HG03135 (cell line): ENCODE measurements around the gene PARD3B.

ENCODE experiments used
- ATAC-seq: cut with Tn5 transposase; IDR thresholded peaks from one replicate; pipeline ENCODE4 v1.9.1; 2021; ENCODE audit warnings: mild to moderate bottlenecking, moderate library complexity; ENCODE audit not compliant: unreplicated experiment

The PARD3B gene

GRCh38 chr2:204982303-204982702, 437.0 kb downstream of the PARD3B start:
- no peak for ATAC-seq

- no peak for ATAC-seq
Measured at GRCh38 chr2:204984518-204984917, 439.2 kb downstream of the PARD3B start.

GRCh38 chr2:204986641-204987040, 441.4 kb downstream of the PARD3B start:
- no peak for ATAC-seq

GRCh38 chr2:204988836-204989235, 443.6 kb downstream of the PARD3B start:
- no peak for ATAC-seq

GRCh38 chr2:204989877-204990276, 444.6 kb downstream of the PARD3B start:
- ATAC-seq = no peak

- no peak for ATAC-seq
Measured at GRCh38 chr2:205001300-205001966, 456.2 kb downstream of the PARD3B start.

- ATAC-seq = no peak
Measured at GRCh38 chr2:205002390-205002789, 457.1 kb downstream of the PARD3B start.

GRCh38 chr2:205003288-205003687, 458.0 kb downstream of the PARD3B start:
- no peak for ATAC-seq

GRCh38 chr2:205010196-205010595, 464.9 kb downstream of the PARD3B start:
- no peak for ATAC-seq

- no peak for ATAC-seq
Measured at GRCh38 chr2:205011031-205011430, 465.8 kb downstream of the PARD3B start.

- ATAC-seq = no peak
Measured at GRCh38 chr2:205012961-205013360, 467.7 kb downstream of the PARD3B start.

GRCh38 chr2:205013586-205013985, 468.3 kb downstream of the PARD3B start:
- ATAC-seq = no peak

GRCh38 chr2:205014201-205014600, 468.9 kb downstream of the PARD3B start:
- no peak for ATAC-seq

GRCh38 chr2:205017381-205017780, 472.1 kb downstream of the PARD3B start:
- no peak for ATAC-seq

GRCh38 chr2:205017912-205018311, 472.6 kb downstream of the PARD3B start:
- ATAC-seq = no peak

GRCh38 chr2:205020673-205021072, 475.4 kb downstream of the PARD3B start:
- no peak for ATAC-seq

- no peak for ATAC-seq
Measured at GRCh38 chr2:205022841-205023240, 477.6 kb downstream of the PARD3B start.

- no peak for ATAC-seq
Measured at GRCh38 chr2:205024822-205025518, 479.7 kb downstream of the PARD3B start.

- ATAC-seq = no peak
Measured at GRCh38 chr2:205025580-205026240, 480.4 kb downstream of the PARD3B start.

GRCh38 chr2:205030695-205031094, 485.4 kb downstream of the PARD3B start:
- ATAC-seq = no peak

- ATAC-seq = no peak
Measured at GRCh38 chr2:205032093-205032551, 486.8 kb downstream of the PARD3B start.

- no peak for ATAC-seq
Measured at GRCh38 chr2:205033431-205033830, 488.2 kb downstream of the PARD3B start.
